SU-DHL-6 (cell line): ENCODE data around the gene GRID1.

Source experiments
- CTCF ChIP-seq: fragments of 200-600 bp; sonication (generic); IDR thresholded peaks from one replicate; pipeline ENCODE4 v1.5.1; 2017; ENCODE audit warnings: antibody characterized with exemption, mild to moderate bottlenecking, low read length, moderate library complexity; ENCODE audit not compliant: insufficient read depth, poor library complexity, severe bottlenecking
- EZH2phosphoT487 ChIP-seq: fragments of 200-600 bp; sonication (generic), shearing (Covaris generic); conservative IDR thresholded peaks from 2 replicates; pipeline ENCODE4 v1.6.1; 2018; ENCODE audit warnings: mild to moderate bottlenecking, antibody characterized with exemption, low read length, moderate library complexity, mixed read lengths

- TF ChIP-seq CTCF, result no peak
- no peak for TF ChIP-seq EZH2phosphoT487
Measured at GRCh38 chr10:86397120-86397519, 30.5 kb upstream of the GRID1 start.
